DMS53 treated with DMSO at 0.1 percent for 48 hours (cell line): ENCODE measurements around the gene LGR6.

Experiments used
- DNase-seq: peaks from one replicate; lab custom pipeline; 2025; ENCODE audit not compliant: unreplicated experiment; lab: John Stamatoyannopoulos, UW

Gene LGR6

DNA sequence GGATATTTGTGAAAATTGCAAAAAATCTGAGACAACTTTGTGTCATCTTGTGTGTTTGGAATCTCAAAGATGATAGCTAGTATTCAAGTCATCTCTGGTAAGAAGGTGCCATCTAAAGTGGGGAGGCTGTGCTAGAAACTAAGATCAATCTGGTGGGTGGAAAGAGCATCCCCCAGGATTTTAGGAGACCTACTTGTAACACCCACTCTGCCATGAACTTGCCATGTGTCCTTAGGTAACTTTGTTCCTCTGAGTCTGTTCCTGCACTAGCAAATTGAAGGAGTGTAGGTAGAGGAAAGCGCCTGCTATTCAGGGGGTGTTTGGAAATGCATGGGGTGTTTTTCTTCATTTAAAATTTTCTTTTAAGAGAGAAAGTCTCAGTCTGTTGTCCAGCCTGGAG is 24.4 kb downstream of the LGR6 start:
- DNase-seq: no peak

- no peak for DNase-seq
These were observed 27.1 kb downstream of the LGR6 start for GRCh38 chr1:202220733-202221132.

DNA sequence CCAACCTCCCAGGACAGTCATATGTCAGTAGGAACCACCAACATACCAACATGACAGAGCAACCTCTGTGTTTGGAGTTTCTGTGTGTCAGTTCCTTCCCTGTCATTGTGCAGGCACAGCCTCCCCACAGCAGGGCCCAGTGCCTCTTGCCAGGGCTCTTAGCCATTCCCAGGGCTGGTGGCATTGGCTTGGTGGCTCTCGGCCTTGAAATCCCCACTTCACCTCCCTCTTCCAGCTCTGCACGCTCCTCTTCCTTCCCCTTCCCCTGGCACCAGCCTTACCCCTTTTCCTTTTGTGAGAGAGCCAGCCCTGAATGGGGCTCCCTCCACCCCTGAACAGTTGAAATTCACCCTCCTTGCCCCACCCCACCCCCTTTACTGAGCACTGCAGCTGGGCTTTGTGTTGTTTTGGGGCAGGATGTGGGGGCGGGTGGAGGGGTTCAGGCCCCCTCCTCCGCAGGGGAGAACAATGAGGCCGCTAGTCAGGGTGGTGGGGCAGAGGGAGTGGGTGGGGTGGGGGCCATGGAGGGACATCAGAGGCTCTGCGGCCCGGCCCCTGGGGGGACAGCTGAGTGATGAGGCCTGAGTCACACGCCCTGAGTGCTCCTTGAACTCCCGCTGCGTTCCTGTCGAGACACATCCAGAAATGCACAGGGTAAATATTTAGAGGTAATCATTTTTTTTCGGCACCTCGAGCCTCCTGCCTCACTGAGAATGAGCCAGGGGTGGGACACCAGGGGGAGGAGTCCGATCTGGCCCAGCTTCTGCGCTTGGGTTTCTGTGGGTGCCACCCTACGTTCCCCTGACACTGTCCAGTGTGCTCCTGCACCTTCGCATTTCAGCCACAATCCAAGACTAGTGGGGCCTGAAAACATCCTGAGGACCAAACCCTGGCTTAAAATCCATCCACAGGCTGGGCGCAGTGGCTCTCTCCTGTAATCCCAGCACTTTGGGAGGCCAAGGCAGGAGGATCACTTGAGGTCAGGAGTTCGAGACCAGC is 28.6 kb downstream of the LGR6 start:
- no peak for DNase-seq

- no peak for DNase-seq
These were observed 29.7 kb downstream of the LGR6 start for GRCh38 chr1:202223121-202223860.

DNA sequence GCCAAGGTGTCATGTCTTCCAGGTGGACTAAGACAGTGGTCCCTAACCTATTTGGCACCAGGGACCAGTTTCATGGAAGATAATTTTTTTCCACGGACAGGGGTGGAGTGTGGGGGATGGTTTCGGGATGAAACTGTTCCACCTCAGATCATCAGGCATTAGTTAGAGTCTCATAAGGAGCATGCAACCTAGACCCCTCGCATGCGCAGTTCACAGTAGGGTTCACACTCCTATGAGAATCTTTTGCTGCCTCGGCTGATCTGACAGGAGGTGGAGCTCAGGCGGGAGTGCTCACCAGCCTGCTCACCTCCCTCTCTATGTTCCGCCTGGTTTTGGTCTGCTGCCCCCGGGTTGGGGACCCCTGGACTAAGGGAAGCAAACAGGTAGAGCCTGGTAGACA is 30.9 kb downstream of the LGR6 start:
- DNase-seq: no peak

GRCh38 chr1:202225131-202225530 is 31.5 kb downstream of the LGR6 start:
- DNase-seq: no peak

DNA sequence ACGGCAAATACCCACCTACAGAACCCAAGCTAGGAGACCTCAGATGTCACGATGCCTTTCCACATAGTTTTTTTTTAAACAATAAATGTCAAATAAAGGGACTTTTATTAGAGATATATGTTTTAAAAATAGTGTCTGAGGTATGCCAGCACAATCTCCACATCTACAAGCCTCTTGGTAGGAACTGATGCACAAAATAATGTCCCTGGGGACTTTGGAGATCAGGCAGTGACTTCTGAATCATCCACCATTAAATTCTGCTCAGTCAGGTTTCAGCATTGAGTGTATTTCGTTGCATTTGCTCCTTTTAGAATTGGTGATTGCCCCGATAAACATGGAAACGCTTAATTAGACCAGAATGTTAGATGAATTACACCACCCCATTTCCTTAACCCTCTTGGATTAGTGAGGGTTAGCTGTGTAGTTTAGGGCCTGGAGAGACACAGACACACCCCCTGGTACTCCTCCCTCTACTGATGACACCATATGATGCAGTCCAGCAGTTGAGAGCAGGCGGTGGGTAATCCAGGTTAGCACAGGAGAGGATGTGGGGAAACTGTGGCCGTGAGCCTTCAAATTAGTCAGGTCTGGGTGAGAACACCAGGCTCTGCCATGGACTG is 33.6 kb downstream of the LGR6 start:
- DNase-seq: no peak

- DNase-seq: no peak
These were observed 34.4 kb downstream of the LGR6 start for GRCh38 chr1:202227997-202228401.

- no peak for DNase-seq
These were observed 35.0 kb downstream of the LGR6 start for GRCh38 chr1:202228484-202229122.

GRCh38 chr1:202229376-202229775 is 35.8 kb downstream of the LGR6 start:
- DNase-seq: no peak

DNA sequence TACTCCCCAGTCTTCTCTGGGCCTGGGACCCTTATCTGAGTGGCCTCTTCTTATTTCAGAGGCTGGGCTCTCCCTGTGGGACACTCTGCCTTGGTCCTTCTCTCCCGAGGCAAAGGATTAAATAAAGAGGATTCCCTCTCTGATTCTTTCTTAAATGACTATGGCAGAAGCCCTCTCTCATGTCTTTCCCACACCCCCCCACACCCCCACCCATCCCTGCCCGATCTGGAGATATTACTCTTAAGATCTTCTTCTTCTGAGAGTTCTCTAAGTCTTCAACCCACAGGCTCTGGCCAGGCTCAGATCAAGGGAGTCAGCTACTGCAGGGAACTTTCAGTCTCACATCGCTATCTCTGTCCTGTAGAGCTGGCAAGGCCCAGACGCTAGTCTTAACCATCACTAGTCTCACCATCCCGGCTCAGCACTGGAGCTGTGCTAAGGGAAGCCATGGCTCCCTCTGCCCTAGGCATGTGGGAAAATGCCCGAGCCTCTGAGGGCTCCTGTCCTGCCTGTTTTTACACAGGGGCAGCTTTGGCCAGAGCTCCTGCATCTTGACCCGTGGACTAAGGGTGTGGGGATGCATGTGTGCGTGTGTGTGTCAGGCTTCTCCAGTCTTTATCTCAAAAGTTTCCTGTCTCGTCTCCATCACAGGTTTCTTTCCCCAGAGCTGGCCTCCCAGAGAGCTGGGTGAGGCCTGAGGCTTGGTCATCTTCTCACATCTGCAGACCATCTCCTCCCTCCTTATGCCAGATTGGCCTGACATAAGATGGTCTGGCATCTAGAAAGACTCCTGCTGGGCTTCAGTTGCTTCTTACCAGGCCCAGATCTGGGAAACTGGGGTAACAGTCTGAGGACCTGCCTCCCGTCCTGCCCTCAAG is 36.7 kb downstream of the LGR6 start:
- no peak for DNase-seq

DNA sequence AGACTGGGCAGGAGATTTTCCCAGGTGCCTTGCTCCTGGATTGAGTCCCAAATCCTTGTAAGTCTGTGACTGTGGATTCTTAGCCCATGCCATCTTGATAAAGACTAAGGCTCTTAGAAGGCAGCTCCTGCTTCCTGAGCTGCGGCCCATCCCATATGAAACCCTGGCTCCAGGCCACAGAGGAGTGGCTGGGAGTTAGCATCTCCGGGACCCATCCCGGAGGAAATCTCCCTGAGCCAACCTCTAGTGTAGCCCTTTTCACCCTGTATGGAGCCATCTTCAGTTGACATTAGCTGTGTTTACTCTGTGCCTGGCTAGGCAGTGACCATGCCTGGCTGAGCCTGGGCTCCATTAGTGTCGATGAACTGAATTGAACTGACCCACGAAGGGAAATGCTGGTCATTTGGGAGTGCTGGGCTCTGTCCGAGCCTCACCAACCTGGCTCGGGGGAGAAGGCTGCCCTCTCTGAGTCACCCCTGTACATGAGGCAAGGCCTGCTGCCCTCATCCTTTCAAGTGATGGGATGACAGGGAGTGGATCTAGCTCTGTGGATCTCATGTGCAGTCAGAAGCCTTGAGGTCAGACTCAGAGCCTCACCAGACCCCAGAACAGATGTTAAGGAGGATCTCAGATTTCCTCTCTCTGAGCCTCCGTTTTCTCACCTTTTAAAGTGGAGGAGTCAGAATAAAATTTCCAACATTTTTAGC is 37.5 kb downstream of the LGR6 start:
- no peak for DNase-seq

DNA sequence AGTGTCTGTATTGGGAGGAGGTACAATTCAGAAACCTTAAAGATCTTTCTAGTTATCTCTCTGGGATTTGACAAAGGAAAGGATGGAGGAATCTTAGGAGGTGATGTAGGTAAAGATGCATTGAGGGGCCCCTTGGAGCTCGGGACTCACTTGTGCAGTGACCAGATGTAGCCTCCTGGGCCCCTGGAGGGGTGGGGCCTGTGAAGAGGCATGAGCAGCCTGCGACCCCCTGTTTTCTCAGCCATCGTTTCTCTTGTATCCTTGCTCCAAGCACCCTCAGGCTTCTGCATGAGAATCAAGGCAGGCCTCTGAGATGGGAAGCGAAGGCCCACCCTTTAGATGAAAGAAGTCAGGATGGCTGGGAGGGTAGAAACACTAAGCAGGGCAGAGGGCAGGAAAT is 39.6 kb downstream of the LGR6 start:
- DNase-seq: no peak

GRCh38 chr1:202233804-202234203 is 40.2 kb downstream of the LGR6 start:
- no peak for DNase-seq

GRCh38 chr1:202234331-202235002 is 40.9 kb downstream of the LGR6 start:
- DNase-seq: no peak

DNA sequence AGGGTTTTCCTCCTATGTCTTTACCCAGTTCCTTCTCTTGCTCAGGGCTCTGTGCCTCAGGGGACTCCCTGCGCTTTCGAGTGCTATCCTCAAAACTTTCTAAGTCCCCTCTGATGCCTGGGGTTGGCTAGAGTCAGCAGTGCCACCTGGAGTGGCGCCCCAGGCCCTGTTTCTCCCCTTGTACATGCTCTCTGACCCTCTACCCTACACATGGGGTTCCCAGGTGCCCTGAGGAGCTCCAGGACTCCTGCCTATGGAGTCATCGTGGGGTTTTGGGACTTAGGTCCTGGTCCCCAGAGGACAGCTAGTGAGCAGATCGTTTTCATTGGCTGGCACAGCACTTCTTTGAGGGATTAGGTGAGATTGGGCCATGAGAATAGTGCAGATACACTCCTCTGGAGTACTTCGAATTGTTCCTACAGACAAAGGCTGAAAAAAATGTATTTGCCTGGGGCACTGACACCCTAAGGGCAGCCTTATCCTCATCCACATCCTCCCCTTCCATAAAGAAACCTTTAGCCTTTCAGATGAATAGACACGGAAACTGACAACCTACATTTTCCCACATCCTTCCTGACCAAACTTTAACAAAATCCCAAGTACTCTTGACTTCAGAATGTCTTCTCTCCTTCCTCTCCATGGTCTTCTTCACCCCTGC is 41.5 kb downstream of the LGR6 start:
- no peak for DNase-seq

DNA sequence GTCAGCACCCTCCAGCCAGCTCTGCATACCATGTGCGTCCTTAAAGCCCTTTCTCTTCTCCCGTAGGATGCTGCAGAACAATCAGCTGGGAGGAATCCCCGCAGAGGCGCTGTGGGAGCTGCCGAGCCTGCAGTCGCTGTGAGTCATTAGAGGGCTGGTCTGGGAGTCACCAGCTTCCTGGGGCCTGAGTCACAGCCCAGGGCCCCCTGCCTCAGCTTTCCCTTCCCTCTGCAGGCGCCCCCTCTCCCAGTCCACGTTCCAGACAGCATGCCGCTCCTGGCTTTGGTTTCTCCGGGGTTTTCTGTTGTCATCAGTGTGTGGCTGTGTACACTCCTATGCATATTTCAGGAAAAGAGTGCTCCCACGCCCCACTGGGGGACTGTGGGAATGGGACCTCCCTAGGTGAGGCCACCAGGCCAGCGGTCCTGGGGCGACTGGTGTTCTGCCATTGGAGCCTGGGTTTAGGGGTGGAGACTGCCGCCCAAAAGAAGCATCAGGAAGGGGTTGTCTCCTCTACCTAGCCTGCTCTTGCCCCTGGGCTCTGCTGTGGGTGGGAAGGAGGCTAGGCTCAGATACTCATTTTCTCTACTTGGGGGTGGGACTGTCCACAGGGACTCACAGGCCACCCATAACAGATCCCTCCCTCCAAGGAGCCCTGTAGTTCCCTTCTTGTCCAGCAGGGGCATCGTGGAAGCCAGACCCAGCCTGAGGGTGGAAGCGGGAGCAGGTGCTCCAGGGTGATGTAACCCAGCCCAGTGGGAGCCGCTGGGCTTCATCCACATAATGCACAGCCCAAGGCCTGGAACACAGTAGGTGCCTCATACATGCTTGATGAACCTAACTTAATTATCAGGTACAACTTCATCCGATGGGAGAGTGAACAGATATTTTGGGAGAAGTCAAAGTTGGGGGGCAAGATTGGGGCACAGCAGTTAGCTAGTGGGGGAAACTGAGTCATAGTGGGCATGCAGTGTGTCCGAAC is 42.5 kb downstream of the LGR6 start:
- peak; percentile 77 for DNase-seq
